Nephron (organoid): ENCODE results near the gene VRK3.

Experiments
- H3K27ac Mint-ChIP-seq, 3 experiments: 2 replicates each; pipeline ENCODE4 v1.8.0; 2020; ENCODE audit warnings: mixed read lengths in 3 of 3, mild to moderate bottlenecking in 2 of 3, moderate library complexity in 1 of 3
- H3K27me3 Mint-ChIP-seq: 2 replicates; pipeline ENCODE4 v1.8.0; 2021; ENCODE audit warnings: low read depth, mild to moderate bottlenecking, moderate library complexity, mixed read lengths
- H3K36me3 Mint-ChIP-seq: 2 replicates; pipeline ENCODE4 v1.8.0; 2020; ENCODE audit warnings: low read depth, mixed read lengths
- H3K4me1 Mint-ChIP-seq: 2 replicates; pipeline ENCODE4 v1.8.0; 2020; ENCODE audit warnings: mixed read lengths
- H3K4me3 Mint-ChIP-seq, 3 experiments: 2 replicates each; pipeline ENCODE4 v1.8.0; 2020; ENCODE audit warnings: mild to moderate bottlenecking in 3 of 3, mixed read lengths in 3 of 3, moderate library complexity in 2 of 3
- H3K9me3 Mint-ChIP-seq: 2 replicates; pipeline ENCODE4 v1.8.0; 2020; ENCODE audit warnings: mixed read lengths
- TF ChIP-seq, protein P1 (sequence below), 3 experiments: fragments of 200-600 bp; sonication (generic); IDR thresholded peaks; one replicate each; pipeline ENCODE4 v1.5.0; 2021; ENCODE audit warnings: antibody characterized with exemption in 3 of 3; ENCODE audit not compliant: unreplicated experiment in 3 of 3

Gene VRK3

DNA sequence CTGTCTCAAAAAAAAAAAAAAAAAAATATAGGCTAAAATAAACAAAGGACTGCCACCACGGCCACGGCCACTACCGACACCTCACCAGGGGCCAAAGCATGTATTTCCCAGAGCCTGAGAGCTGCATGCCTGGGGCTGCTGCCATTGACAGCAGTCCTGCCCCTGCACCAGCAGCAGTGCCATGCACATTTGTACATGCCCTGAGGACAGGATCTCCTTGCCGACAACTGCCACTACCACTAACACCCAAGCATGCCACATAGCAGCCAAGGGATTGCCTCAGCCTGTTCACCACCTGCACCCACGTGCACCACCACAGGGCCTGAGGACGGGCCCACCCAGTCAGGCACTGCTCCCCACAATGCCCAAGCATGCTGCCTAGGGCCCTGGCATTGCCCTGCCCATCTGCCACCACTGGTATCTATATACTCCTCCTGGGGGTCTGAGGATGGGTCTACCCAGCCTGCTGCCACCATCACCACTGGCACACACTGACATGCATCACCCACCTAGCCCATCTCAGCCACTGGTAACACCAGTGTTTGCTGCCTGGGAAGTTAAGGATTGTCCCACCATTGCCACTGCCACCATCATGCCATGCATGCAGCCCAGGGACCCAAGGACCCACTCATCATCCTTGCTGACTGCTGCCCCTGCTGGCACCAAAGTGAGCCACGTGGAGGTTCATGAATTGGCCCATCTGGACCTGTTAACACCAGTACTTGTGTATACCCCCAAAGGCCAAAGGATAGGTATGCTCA is 85.3 kb downstream of the VRK3 start:
- Mint-ChIP-seq H3K4me1 (no peaks in the 10 kb centered on the region), H3K4me3 (peak overlapping the region in 1 of 3 experiments; percentile 16)

DNA sequence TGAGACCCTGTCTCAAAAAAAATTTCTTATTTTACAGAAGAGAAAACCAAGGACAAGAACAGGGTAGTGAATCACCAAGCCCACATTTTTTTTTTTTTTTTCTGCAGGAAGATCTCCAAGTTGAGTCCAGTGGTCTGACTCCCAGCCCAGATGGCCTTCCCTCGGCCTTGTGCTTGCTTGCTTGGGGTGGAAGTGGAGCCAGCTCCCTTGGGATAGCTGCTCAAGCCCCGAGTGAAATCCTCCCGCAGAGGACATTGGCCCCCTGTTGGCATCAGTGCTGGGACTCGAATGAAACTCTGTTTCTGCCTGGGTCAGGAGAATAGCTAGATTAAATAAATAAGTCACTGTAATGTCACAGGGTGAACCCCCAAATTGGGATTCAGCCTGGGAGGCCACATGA is 86.5 kb downstream of the VRK3 start:
- no peaks in the 10 kb centered on the region for H3K27me3 Mint-ChIP-seq
- H3K4me3 Mint-ChIP-seq: no peak overlapping the region
- H3K27ac Mint-ChIP-seq: no peak overlapping the region
- no peaks in the 10 kb centered on the region for H3K9me3 Mint-ChIP-seq
- no peaks in the 10 kb centered on the region for H3K4me1 Mint-ChIP-seq
- peaks cover 1% of the 10 kb centered on the region for H3K36me3 Mint-ChIP-seq
- TF ChIP-seq, protein P1, sequence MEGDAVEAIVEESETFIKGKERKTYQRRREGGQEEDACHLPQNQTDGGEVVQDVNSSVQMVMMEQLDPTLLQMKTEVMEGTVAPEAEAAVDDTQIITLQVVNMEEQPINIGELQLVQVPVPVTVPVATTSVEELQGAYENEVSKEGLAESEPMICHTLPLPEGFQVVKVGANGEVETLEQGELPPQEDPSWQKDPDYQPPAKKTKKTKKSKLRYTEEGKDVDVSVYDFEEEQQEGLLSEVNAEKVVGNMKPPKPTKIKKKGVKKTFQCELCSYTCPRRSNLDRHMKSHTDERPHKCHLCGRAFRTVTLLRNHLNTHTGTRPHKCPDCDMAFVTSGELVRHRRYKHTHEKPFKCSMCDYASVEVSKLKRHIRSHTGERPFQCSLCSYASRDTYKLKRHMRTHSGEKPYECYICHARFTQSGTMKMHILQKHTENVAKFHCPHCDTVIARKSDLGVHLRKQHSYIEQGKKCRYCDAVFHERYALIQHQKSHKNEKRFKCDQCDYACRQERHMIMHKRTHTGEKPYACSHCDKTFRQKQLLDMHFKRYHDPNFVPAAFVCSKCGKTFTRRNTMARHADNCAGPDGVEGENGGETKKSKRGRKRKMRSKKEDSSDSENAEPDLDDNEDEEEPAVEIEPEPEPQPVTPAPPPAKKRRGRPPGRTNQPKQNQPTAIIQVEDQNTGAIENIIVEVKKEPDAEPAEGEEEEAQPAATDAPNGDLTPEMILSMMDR (IDR thresholded peaks at IDR 0.05; ENCODE audit: unreplicated experiment in 3 of 3): no peak

More for the DNA sequence above, 85.3 kb downstream of the VRK3 start:
- H3K27me3 Mint-ChIP-seq: no peaks in the 10 kb centered on the region
- H3K9me3 Mint-ChIP-seq: no peaks in the 10 kb centered on the region
- no peak overlapping the region for H3K27ac Mint-ChIP-seq
- H3K36me3 Mint-ChIP-seq: no peaks in the 10 kb centered on the region
- TF ChIP-seq, protein P1 (IDR thresholded peaks at IDR 0.05; ENCODE audit: unreplicated experiment in 3 of 3): no peak

DNA sequence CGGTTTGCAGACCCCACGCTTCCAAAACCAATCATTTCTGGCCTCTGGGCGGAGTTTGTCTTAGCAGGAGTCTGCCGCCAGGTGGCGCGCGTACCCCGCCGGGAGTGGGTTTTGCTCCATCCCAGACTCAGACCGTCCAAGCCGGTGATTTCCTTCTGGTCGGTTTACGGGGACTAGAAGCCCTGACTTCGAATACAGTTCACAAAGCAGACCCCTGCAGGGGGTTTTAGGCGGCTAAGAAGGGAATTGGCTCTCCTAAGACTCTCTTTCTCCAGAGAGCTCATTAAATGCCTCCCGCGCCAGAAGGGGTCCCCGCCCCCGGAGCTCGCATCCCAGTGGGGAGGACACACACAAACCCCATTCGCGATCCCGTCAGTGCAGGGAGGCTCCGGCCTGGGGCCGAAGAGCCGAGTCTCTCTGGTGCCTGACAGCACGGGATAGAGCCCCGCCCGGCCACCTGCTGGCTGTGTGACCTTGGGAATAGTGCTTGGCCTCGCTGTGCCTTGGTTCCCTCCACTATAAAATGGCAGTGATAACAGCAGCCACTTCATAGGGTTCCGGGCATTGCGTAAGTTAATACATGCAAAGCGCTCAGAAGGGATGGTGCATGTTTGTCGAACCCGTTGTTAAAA is 87.3 kb downstream of the VRK3 start:
- H3K27ac Mint-ChIP-seq: no peak overlapping the region
- H3K4me1 Mint-ChIP-seq: no peaks in the 10 kb centered on the region
- no peaks in the 10 kb centered on the region for H3K9me3 Mint-ChIP-seq
- TF ChIP-seq, protein P1 (IDR thresholded peaks at IDR 0.05; ENCODE audit: unreplicated experiment in 3 of 3): peak; percentile 93 to 97 (median 96)
- no peak overlapping the region for H3K4me3 Mint-ChIP-seq
- H3K27me3 Mint-ChIP-seq: no peaks in the 10 kb centered on the region
- peaks cover 8% of the 10 kb centered on the region for H3K36me3 Mint-ChIP-seq

DNA sequence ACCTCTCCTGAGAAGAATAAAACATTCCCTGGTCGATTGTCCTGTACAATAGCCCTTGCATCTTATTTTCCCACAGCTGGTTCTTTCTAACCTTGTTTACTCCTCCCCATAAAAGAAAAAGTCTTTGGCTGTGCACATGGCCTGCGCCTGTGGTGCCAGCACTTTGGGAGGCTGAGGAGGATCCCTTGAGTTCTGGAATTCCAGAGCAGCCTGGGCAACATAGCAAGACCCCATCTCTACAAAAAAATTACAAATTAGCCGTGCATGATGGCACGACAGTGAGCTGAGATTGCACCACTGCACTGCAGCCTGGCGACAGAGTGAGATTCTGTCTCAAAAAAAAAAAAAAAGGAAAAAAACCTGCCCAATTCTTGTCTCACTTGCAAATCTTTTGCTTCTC is 88.6 kb downstream of the VRK3 start:
- Mint-ChIP-seq H3K4me1 (no peaks in the 10 kb centered on the region), H3K9me3 (no peaks in the 10 kb centered on the region), H3K27ac (no peak overlapping the region), H3K4me3 (no peak overlapping the region), H3K27me3 (no peaks in the 10 kb centered on the region), H3K36me3 (peaks cover 13% of the 10 kb centered on the region)
- TF ChIP-seq, protein P1 (IDR thresholded peaks at IDR 0.05; ENCODE audit: unreplicated experiment in 3 of 3): no peak

DNA sequence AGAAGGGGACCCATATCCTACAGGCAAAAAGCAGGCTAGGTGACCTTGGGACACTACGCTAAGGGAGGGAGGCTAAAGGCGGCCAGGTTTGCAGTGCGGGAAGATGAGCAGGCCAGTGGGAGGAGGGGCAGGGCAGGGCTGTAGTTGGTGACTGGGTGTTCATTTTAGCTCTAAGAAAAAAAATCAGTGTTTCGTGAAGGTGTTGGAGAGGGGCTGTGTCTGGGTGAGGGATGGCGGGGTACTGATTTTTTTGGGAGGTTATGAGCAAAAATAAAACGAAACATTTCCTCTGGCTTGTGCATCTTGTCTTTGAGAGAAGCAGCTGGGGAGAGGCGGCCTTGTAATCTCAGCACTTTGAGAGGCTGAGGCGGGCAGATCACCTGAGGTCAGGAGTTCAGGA is 91.5 kb downstream of the VRK3 start:
- no peaks in the 10 kb centered on the region for H3K9me3 Mint-ChIP-seq
- H3K36me3 Mint-ChIP-seq: peaks cover 24% of the 10 kb centered on the region
- H3K27ac Mint-ChIP-seq: no peak overlapping the region

More for the DNA sequence above, 91.5 kb downstream of the VRK3 start:
- Mint-ChIP-seq H3K4me1 (peaks cover 9% of the 10 kb centered on the region), H3K27me3 (no peaks in the 10 kb centered on the region), H3K4me3 (no peak overlapping the region)
- TF ChIP-seq, protein P1 (IDR thresholded peaks at IDR 0.05; ENCODE audit: unreplicated experiment in 3 of 3): no peak
